Panc1 (cell line): ENCODE results near the gene POLRMT.

Experiments
- CTCF ChIP-seq: fragments of 450-650 bp; IDR thresholded peaks from 2 replicates; pipeline ENCODE4 v1.5.1; 2017; ENCODE audit warnings: mild to moderate bottlenecking
- POLR2AphosphoS5 ChIP-seq: IDR thresholded peaks from 2 replicates; pipeline ENCODE4 v1.6.1; 2012; ENCODE audit warnings: mild to moderate bottlenecking, low read depth, low read length, moderate library complexity
- REST ChIP-seq, 2 experiments: IDR thresholded peaks; 2 replicates each; pipeline ENCODE4 v1.6.1; 2011 to 2012; ENCODE audit warnings: low read depth in 2 of 2, control low read depth in 1 of 2, low read length in 1 of 2, mild to moderate bottlenecking in 1 of 2, moderate library complexity in 1 of 2; ENCODE audit not compliant: insufficient read depth in 1 of 2

GRCh38 chr19:681029-682019 is 48.0 kb upstream of the POLRMT start:
- TF ChIP-seq CTCF (no peak), POLR2AphosphoS5 (no peak), REST (IDR thresholded peaks at IDR 0.05; ENCODE audit: insufficient read depth in 1 of 2, low read depth in 2 of 2, low read length in 1 of 2) (no peak)
